ENCODE data around the gene TAOK3. TPM values are rescaled to one million over a fixed set of nuclear protein-coding genes. Genes with fewer than 3 reads are reported as not detected.
A peak's percentile ranks its signal among the peaks of the same experiment; 100 is the strongest.

TAOK3 gene
- total and polyA plus RNA-seq, 12 donors, result 10.7 to 55.3 (median 29.8) TPM

- no peaks in the 10 kb centered on the region for H3K9me3 ChIP-seq (replicated peaks in 1 of 3)
- H3K4me3 ChIP-seq, result no peak overlapping the region
- intact Hi-C loops (cut with DNase I), result no loop called here
- peaks cover 0 to 4% of the 10 kb centered on the region in 2 donors for H3K4me1 ChIP-seq (replicated peaks in 1 of 2)
- TF ChIP-seq, protein P1, sequence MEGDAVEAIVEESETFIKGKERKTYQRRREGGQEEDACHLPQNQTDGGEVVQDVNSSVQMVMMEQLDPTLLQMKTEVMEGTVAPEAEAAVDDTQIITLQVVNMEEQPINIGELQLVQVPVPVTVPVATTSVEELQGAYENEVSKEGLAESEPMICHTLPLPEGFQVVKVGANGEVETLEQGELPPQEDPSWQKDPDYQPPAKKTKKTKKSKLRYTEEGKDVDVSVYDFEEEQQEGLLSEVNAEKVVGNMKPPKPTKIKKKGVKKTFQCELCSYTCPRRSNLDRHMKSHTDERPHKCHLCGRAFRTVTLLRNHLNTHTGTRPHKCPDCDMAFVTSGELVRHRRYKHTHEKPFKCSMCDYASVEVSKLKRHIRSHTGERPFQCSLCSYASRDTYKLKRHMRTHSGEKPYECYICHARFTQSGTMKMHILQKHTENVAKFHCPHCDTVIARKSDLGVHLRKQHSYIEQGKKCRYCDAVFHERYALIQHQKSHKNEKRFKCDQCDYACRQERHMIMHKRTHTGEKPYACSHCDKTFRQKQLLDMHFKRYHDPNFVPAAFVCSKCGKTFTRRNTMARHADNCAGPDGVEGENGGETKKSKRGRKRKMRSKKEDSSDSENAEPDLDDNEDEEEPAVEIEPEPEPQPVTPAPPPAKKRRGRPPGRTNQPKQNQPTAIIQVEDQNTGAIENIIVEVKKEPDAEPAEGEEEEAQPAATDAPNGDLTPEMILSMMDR (IDR thresholded peaks at IDR 0.05), result no peak
- TF ChIP-seq POLR2A (IDR thresholded peaks at IDR 0.05), result no peak
- 67 to 79% (median 76%) methylated on average over 4 to 5 of the region's 5 CpGs for WGBS, 4 donors
- no peak overlapping the region for H3K27ac ChIP-seq
- H3K27me3 ChIP-seq, result no peaks in the 10 kb centered on the region
- DNase-seq, result no peak
- peaks cover 0 to 33% of the 10 kb centered on the region in 2 donors for H3K36me3 ChIP-seq (replicated peaks in 1 of 2)
Measured at GRCh38 chr12:118151755-118152154, 221.0 kb downstream of the TAOK3 start.

DNA sequence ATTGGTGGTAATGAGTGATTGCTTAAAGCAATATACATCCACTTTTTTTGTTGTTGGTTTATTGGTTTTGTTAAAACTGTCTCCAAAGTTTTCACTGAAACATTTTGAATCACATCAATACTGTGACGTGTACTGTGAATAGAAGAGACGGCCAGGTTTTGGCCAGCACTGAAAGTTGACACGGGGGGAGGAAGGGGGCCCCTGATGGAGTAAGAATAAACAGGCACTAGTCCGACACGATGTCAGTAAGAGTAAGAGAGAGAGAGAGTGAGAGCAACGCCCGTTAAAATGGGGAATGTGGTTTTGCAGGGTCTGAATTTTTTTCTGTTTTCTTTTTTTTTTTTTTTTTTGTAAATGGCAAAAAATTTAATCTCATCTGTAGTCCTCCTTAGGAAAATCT lies 222.1 kb downstream of the TAOK3 start:
- peaks cover 0 to 45% of the 10 kb centered on the region in 2 donors for H3K36me3 ChIP-seq (replicated peaks in 1 of 2)
- H3K27me3 ChIP-seq, result no peaks in the 10 kb centered on the region
- H3K9me3 ChIP-seq (replicated peaks in 1 of 3), result no peaks in the 10 kb centered on the region
- intact Hi-C loops (cut with DNase I), result no loop called here
- no peak overlapping the region for H3K4me3 ChIP-seq
- 45 to 59% (median 48%) methylated on average over 7 of the region's 7 CpGs for WGBS, 4 donors
- peak in 1 of 7 donors; percentile 40 for DNase-seq
- peaks cover 0 to 4% of the 10 kb centered on the region in 2 donors for H3K4me1 ChIP-seq (replicated peaks in 1 of 2)
- TF ChIP-seq, protein P1 (IDR thresholded peaks at IDR 0.05), result no peak
- TF ChIP-seq POLR2A (IDR thresholded peaks at IDR 0.05), result no peak
- no peak overlapping the region for H3K27ac ChIP-seq

DNA sequence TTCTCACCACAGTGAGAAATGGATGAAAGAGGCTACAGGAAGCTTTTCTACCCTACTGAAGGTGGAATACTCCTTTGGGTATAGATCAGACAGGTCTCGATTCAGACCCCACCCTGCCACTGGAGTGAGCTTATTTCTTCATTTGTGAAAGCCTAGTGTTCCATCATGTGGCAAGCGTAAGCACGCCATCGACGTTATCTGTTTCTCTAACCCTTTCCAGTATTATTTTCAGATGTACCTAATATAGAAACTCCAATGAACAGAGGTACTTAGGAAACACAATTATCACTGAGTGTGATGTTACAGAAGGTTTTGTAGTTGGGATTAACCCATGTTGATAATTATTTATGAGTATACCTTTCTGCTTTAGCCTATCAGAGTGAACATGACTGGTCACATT lies 224.4 kb downstream of the TAOK3 start:
- intact Hi-C loops (cut with DNase I), result no loop called here
- peaks cover 2 to 19% of the 10 kb centered on the region in 2 donors for H3K4me1 ChIP-seq (replicated peaks in 1 of 2)
- H3K9me3 ChIP-seq (replicated peaks in 1 of 3), result no peaks in the 10 kb centered on the region
- no peak overlapping the region for H3K27ac ChIP-seq
- peaks cover 0 to 66% of the 10 kb centered on the region in 2 donors for H3K36me3 ChIP-seq (replicated peaks in 1 of 2)
- DNase-seq, result no peak
- H3K27me3 ChIP-seq, result no peaks in the 10 kb centered on the region
- WGBS, 4 donors, result 89 to 94% (median 91%) methylated on average over 5 of the region's 5 CpGs
- H3K4me3 ChIP-seq, result no peak overlapping the region
- TF ChIP-seq POLR2A (IDR thresholded peaks at IDR 0.05), result no peak
- TF ChIP-seq, protein P1 (IDR thresholded peaks at IDR 0.05), result no peak

- 69 to 79% (median 74%) methylated on average over 9 of the region's 9 CpGs for WGBS, 4 donors
- H3K9me3 ChIP-seq (replicated peaks in 1 of 3), result no peaks in the 10 kb centered on the region
- no peaks in the 10 kb centered on the region for H3K27me3 ChIP-seq
- H3K27ac ChIP-seq, result peak overlapping the region in 1 of 5 donors; percentile 10
- no peak overlapping the region for H3K4me3 ChIP-seq
- H3K4me1 ChIP-seq (replicated peaks in 1 of 2), result peaks cover 17 to 39% of the 10 kb centered on the region in 2 donors
- intact Hi-C loops (cut with DNase I), result no loop called here
- H3K36me3 ChIP-seq (replicated peaks in 1 of 2), result peaks cover 0 to 74% of the 10 kb centered on the region in 2 donors
- DNase-seq, result no peak
- TF ChIP-seq, protein P1 (IDR thresholded peaks at IDR 0.05), result no peak
- TF ChIP-seq POLR2A (IDR thresholded peaks at IDR 0.05), result no peak
Measured at GRCh38 chr12:118145798-118146156, 226.9 kb downstream of the TAOK3 start.
